HG03039 (cell line): Measurements from ENCODE around the gene NELL2.

Experiments
- ATAC-seq: cut with Tn5 transposase; IDR thresholded peaks from one replicate; pipeline ENCODE4 v1.9.1; 2021; ENCODE audit warnings: mild to moderate bottlenecking, moderate library complexity; ENCODE audit not compliant: unreplicated experiment

Gene NELL2

DNA sequence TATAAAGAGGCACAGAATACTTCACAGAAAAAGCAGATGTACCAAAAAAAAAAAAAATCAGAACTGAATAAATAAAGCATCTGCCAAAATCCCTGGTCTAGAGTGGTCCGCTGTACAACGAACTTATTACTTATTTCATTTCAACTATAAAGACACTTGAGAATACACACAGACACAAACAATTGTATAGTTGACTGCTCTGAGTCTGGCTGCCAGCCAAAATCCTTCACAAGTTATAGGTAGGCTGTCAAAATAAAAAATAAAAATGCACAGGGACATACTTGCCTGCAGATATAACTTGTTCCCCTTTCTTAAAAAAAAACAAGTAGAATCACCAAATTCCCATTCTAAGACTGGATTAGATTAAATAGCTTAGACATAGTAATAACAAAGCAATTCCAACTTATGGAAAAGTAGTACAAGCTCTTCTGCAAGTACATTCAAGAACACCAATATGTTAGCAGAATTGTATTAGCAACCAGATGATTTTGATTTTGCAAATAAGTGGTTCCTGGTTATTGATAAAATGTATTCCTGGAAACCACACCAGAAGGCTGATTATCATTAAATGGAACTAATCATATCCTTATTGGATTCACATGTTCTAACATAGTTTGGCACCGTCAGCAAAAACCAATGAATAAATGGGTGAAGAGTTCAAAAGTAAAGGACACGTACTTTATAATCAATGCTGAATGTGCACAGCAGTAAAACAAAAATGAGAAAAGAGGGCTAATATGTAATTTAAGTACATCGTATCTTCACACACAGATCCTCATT is 248.5 kb downstream of the NELL2 start:
- ATAC-seq = no peak

DNA sequence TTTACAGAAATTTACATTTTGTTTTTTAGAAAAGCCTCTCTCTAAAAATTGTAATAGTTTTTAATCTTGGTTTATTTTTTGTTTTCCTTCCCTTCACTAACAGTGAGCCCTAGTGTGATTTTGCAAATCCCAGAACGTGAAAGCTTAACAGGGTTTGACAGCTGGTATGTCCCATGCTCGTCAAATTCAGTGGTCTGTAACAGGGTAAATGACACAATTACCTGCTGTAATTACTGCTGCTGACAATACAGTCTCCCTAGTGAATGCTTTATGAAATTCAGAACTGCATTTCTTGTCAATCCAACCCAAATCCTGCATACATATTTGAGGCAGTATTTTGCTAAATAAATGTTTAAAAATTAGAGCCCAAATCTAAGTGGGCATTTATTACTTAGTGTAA is 249.2 kb downstream of the NELL2 start:
- no peak for ATAC-seq

DNA sequence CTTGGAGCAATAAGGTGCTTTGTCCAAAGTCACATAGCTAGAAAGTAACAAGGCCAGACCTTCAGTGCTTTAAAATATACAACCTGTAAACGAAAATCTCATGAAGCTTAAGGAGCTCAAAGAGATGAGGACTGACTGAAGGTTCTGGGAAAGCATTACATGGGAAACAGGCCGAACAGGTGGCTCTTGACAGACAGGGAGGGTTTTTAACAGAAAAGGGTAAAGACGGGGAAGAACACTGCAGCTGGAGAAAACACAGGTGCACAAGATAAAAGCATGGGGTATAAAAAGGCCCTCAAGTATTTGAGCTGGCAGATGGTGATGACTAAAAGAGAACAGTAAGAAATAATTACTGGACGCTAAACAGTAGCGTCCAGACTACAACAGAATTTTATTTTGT is 257.2 kb downstream of the NELL2 start:
- no peak for ATAC-seq

DNA sequence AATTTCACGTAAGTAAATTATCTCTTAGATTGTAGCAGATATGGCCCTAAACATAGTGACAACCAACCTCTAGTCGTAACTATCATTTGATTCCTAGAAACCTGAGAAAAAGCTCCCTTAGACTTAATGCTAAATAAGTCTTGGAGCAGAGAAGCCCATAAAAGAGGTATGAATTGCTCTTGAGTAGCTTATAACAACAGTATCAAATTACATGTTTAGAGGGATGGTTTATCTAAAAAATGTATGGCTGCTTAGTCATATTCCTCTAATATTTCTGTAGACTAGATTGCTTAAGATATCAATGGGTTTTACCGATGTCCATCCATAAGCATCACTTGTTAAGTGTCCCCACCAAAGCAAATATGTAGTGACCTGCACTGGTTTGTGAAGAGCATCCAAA is 259.7 kb downstream of the NELL2 start:
- ATAC-seq = no peak

DNA sequence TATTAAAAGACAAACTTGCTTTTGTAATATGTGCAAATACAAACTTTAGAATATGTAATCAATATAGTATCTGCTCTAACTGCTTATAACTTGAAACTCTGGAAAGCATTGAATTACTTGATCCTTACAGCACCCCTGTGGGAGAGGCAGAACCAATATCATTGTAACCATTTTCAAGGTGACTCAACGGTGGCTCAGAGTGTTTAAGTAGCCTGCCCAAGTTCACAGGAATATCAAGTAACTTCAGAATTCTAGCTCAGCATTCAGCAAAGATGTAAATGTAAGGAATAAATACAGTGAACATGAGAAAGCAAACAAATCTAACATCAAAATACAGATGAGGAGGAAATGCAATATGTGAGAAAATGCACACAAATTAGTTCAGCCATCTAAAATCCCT is 264.6 kb downstream of the NELL2 start:
- no peak for ATAC-seq

DNA sequence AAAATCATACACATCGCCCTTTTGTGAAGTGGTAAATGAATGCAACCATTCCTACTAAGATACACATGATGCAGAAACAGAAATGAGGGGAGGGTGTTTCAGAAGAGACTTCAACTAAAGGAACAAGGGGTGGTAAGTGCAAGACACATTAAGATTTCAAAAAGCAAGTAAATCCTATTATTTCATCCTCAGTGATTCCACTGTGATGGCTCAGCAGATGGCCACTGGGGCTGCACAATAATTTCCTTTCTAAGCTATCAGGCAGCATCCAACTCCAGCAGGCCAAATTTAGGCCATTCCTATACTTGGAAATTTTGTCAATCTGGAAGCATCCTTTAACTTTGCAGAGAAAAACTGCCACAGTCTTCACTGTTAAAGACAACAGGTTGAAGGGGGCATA is 272.4 kb downstream of the NELL2 start:
- no peak for ATAC-seq

DNA sequence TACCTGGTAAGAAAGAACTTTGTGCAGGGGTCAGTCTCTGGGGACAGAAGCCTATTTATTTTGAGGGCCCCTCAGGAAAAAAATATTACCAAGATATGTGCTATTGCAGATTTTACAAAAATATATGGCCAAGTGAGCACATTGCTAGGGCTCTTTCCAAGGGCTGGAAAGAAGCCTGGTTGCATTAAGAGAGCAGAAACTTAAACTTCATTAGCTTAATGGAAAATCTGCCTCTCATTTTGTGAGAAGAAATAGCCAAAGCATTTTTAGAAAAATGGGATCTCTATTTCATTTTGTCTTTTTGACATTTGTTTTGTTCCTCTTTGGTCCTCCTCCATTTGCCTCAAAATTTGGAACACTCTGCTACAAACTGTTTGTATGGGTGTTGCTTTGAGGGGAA is 283.5 kb downstream of the NELL2 start:
- no peak for ATAC-seq

DNA sequence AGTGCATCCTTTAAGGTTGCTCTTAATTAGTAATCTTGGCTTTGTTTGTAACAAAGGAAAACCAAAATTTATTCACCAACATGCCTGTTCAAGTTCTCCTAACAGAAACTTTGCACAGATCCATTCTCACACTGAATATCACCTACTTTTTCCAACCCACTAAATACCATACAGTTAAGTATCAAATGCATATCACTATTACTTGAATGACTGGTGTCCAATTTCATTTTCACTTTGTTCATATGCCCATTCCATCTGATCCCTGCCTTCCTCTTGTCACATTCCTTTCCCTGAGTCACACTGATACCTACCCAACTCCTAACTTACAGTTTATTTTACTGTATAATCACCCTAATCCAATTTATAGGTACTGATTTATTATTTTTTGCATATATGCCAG is 286.4 kb downstream of the NELL2 start:
- ATAC-seq = no peak

DNA sequence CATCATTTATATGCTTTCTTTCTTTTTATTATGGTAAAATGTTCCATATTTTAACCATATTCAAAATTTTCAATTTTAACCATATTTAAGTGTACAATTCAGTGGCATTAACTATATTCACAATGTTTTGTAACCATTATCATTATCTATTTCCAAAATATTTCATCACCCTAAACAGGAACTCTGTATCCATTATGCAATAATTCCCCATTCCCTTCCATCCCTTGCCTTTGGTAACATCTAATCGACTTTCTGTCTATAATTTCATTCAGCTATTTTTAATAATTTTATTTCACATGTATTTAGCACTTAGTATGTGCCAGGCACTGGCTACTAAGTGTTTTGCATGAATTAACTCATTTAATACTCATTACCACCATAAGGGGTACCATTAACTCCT is 287.5 kb downstream of the NELL2 start:
- no peak for ATAC-seq

DNA sequence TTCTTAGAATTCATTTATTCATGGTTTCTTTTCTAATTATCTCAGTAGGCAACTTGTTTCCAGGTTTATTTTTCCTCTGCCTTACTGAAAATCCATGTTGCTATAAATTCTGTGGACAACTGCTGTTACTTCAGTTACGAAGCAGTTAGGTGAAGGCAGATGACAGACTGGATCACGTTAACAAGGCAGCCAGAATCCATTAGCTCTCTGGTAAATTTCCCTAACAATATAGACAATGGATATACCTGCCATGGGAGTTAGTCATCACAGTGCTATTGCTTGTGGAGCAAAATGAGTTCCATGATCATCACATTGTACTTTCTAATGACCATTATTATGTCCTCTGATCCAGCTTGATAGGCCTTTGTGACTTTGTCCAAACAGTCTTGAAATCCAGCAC is 291.5 kb downstream of the NELL2 start:
- no peak for ATAC-seq

DNA sequence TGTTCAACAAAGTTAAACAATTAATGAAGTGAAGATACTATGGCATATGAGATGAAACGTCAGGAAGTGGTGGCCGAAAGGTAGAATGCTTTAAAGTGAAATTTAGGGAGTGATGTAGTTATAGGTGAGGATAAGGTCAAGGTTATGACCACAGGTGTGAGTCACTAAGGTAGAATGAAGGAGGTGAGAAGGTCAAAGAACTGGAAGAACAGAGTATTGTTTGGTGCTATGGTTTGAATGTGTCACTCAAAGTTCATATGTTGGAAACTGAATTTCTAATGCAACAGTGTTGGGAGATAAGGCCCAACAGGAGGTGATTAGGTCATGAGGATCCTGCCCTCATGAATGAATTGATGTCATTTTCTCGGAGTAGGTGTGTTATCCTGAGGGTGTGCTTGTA is 293.6 kb downstream of the NELL2 start:
- ATAC-seq = no peak

DNA sequence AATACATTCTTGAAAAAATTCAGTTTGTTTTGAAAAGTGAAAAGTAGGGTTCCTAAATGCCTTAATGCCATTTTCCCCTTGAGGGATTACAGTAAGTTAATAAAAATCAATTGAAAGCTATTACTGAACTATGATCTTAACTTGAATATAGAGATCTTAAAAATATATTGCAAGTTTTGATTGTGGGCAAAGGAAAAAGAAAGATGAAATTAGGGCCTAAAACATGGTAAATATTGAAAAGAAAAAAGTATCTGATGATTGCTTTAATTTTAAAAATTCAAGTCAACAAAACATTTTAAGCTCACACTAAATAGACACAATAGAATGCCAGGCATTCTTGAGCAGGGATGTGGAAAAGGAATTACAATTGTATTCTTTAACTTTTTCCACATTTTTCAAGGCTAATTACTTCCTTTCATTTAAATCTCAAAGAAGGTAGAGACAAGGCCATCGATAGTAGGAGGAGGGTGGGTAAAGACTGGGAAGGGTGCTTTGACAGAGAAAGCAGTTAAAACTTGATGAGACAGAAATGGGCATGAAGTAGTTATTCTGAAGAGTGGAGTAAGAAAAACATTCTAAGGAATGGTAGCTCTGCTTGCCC is 294.4 kb downstream of the NELL2 start:
- no peak for ATAC-seq

DNA sequence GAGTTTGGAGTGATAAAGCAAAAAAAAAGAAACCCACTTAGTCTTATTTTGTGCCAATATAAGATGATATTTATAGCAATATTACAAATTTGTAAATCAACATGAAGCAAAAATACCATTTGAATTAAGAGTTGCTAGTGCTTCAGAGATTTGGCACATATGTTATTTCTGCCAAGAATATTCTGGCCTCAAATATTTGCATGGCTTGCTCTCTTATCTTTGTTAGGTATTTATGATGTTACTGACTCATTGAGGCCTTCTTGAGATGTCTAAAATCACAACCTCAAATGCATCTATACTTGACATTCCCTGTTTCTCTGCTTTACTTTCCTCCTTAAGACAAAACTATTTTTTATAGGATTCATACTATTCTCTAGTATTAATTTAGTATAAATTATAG is 301.5 kb downstream of the NELL2 start:
- ATAC-seq = no peak

DNA sequence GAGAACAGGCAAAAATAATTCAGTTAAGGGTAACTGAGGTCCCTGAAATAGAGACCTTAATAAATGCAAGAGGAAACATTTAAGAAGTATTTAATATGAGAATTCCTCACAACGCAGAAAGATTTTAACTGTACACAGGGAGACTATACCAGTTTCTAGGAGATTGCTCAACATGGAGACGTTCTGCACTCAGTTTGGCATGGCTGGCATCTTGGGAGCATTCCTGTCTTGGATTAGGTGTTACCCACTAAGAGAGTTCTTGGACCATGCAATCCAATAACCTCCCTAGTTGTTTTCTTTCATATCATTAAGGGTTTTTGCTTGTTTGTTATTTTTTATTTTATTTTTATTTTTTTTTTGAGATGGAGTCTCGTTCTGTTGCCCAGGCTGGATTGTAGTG is 302.4 kb downstream of the NELL2 start:
- ATAC-seq = no peak

DNA sequence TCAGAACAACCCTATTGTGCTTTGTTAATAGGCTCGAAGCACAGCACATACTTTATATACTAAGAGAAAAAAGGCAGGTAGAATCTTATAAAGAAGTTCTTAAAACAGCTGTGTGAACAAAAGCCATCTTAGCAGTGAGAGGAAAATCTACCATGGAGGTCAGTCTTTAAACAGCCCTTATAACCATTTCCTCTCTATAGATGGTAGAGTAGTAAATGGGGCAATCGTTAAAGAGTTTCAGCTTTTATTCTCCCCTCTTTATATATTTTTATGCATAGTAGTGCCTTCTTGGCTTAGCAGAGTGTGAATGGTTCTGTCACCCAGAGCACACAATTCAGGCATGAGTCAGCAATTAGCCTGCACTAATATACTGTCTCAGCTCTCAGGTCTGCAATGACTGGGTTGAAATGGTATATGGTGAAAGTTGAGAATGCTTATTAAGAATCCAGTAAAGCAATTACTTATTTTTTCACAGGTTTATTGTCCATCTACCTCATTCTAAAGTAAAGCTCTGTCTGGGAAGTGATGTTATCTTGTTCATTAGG is 305.0 kb downstream of the NELL2 start:
- no peak for ATAC-seq

DNA sequence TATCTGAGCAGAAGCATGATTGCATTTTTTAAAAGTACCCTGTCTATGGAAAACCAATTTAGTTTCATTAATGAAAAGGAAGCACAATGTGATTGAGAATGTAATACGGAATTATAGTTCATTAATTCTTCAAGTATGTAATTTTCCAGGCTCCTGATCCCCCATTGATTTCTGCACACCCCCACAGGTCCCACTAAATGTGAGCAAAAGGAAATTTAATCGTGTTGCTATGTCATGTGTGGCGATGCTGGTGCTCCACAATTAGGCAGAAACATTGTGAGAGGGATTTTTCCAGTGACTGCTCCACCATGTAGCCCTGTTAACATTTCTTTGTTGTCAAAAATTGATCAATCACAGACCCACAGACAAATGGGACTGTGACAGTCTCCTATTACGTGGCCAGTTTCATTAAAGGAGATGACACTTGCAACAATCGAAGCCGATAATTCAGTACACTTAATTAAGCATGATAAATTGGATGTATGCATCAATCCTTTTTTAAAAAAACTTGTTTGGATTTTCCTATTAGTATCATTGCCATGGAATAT is 306.0 kb downstream of the NELL2 start:
- no peak for ATAC-seq

DNA sequence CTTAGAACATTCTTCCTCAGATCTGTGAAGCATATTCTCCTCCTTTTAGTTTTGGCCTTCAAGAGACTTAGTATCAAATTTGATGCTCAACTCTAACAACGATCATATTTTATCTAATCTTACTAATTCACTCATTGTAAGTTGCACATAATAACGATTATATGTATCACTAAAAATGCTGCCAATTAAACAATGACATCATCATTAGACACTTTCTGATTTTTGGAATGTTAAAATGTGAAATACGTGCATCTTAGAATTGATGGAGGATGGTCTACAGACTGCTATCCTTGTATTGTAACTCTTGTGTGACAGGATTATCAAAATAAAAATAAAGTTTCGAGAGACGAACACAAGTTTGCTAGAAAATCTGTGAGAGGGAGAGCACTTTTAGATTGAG is 311.0 kb downstream of the NELL2 start:
- no peak for ATAC-seq

DNA sequence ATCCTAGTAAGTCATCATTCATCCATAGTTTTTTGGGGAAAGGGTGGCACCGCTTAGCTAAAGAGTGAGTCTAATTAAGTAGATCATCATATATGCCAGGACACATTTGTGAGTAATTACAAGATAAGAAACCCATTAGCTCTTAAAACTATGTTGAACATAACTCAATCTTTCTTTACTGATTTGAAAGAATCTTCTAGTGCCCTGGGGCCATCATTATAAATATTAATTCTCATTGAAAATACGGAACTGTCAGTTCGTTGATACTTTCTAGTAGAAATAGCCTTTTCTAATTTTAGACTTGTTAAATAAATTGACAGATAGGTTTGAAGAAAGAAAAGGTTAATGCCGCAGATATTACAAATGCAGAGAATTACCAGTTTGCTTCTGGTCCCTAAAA is 312.6 kb downstream of the NELL2 start:
- ATAC-seq = no peak

DNA sequence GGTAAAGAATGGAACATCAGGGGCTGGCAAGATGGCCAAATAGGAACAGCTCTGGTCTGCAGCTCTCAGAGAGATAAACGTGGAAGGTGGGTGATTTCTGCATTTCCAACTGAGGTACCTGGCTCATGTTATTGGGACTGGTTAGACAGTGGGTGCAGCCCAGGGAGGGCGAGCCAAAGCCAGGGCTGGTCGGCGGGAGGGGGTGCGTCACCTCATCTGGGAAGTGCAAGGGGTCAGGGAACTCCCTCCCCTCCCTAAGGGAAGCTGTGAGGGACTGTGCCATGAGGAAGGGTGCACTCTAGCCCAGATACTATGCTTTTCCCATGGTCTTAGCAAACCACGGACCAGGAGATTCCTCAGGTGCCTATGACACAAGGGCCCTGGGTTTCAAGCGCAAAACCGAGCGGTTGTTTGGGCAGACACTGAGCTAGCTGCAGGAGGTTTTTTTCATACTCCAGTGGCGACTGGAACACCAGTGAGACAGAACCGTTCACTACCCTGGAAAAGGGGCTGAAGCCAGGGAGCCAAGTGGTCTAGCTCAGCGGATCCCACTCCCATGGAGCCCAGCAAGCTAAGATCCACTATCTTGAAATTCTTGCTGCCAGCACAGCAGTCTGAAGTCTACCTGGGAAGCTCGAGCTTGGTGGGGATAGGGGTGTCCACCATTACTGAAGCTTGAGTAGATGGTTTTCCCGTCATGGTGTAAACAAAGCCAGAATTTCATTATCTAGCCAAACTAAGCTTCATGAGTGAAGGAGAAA is 317.6 kb downstream of the NELL2 start:
- ATAC-seq = no peak

DNA sequence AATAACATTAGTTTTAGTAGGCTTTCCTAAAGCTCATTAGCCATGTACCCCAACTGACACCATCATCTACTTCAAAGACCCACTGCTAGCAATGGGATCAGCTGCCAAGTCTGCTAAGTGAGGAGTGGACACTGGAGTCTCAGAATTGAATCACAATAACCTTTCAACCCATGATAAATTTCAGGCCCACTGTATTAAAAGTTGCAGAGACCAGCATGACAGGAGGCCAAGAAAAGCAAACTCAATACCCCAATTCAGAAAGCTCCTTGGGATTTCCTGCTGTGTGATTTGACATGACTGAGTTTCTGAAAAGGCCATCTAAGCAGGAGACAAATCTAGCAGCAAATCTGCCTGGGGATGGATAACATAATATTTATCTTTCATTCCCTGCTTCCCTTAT is 320.7 kb downstream of the NELL2 start:
- no peak for ATAC-seq

DNA sequence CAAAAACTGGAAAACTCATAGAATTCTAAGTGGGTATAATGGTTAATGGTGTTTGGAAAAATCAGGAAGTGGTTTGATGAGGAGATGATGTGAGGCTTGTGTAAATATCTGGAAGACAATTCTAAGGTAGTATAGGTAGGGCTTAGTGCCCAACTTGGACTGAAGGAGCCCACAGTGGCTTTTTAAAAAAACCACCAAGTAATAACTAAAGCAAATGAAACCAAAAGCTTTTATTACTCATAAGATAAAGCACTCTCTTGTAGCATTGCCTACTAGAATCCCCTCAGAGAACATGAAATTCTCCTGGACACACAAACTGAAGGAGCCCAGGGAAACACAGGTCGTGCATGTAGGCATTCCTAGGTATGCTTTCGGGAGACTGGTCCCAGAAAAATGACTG is 324.5 kb downstream of the NELL2 start:
- no peak for ATAC-seq

DNA sequence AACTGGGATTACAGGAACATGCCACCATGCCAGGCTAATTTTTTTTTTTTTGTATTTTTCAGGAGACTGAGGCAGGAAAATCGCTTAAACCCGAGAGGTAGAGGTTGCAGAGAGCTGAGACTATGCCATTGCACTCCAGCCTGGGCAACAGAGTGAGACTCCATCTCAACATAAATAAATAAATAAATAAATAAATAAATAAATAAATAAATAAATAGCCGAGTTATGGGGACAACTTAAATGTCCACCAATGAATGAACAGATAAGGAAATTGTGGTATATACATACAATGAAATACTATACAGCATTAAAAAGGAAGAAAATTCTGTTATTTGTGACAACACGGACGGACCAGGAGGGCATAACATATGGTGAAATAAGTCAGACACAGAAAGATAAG is 325.7 kb downstream of the NELL2 start:
- ATAC-seq = no peak
